GM18526 (cell line): ENCODE measurements around the gene PPARGC1A.

Experiments used
- POLR2A ChIP-seq: IDR thresholded peaks from 3 replicates; pipeline ENCODE4 v1.6.1; 2011; ENCODE audit not compliant: insufficient read length; ENCODE audit errors: extremely low read depth

Gene PPARGC1A

GRCh38 chr4:23847158-23847557, 42.7 kb downstream of the PPARGC1A start:
- TF ChIP-seq POLR2A: no peak

DNA sequence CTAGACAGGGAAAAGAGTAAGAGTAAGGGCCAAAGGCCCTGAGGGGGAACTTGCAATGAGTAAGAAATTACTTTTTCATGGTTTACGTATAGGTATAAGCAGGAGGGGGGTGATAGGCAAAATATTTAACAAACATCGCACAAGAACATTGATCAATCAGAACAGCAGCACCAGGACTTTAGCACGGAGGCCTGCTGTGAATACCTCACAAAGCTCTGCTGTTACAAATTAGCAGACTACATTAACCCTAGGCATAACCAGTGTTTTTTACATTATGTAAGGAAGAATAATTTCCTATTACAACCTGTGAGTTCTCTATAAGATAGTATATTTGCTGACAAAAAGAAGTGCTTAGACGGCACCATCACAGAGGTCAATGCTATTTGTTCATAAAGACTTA, 44.9 kb downstream of the PPARGC1A start:
- no peak for TF ChIP-seq POLR2A

- no peak for TF ChIP-seq POLR2A
These were observed 50.6 kb downstream of the PPARGC1A start for GRCh38 chr4:23839279-23839678.

GRCh38 chr4:23838607-23839006, 51.2 kb downstream of the PPARGC1A start:
- no peak for TF ChIP-seq POLR2A

- TF ChIP-seq POLR2A: no peak
These were observed 51.7 kb downstream of the PPARGC1A start for GRCh38 chr4:23838131-23838530.

GRCh38 chr4:23837371-23837770, 52.5 kb downstream of the PPARGC1A start:
- TF ChIP-seq POLR2A: no peak

DNA sequence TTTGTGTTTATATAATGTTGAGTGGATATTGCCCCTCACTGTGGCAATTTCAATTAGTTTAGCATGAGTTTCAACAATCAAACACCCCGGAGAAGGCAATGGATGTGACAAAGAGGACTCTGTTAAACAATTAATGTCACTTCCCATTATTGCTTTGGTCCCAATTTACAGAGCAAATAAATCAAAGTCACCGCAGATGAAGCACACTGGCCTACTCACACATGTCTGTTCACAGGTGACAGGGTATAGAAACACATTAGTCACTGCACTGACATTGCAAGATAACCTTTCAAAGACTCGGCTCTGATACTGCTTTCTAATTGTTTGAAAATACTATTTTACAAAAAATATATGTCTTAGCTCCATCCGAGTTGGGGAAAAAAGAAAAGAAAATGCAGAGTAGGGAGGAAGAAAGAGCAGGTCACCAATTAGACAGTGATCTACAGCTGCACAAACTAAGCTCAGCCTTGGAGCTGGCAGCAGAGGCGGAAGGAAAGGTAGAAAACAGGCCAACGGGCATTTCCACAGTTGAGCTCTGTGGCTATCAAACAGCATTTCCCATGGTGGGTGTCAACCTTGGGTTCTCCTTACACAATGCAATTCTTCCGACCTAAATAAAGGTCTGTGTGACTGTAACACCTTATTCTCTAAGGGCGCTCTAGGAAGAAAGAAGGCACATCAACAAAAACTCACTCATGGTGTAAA, 53.9 kb downstream of the PPARGC1A start:
- no peak for TF ChIP-seq POLR2A

GRCh38 chr4:23828779-23829178, 61.1 kb downstream of the PPARGC1A start:
- no peak for TF ChIP-seq POLR2A

DNA sequence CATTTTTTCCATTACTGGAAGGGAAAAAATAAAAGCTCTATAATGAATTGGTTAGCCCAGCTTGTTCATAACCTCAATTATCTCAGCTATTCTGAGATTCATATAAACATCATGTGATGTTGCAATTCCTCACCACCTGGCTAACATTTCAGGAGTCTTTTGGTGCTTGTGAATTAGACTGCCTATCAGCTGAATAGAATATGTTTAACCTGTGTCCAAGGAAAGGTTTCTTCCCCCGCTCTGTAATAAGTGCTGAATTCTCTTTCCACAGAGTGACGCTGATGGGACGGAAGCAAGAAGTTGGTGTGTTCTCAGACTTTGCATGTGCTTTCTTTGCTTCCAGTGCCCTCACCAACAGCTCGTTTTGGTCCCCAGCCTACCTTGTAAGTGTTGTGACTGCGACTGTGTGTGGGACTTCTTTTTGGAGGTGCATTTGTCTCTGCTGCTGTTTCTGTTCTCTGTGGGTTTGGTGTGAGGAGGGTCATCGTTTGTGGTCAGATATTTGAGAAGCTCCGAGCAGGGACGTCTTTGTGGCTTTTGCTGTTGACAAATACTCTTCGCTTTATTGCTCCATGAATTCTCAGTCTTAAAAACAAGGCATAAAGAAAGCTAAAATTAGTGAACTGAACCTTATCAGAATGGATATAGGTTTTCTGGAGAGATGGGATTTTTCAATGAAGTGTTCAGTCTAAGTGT, 61.7 kb downstream of the PPARGC1A start:
- TF ChIP-seq POLR2A: no peak

DNA sequence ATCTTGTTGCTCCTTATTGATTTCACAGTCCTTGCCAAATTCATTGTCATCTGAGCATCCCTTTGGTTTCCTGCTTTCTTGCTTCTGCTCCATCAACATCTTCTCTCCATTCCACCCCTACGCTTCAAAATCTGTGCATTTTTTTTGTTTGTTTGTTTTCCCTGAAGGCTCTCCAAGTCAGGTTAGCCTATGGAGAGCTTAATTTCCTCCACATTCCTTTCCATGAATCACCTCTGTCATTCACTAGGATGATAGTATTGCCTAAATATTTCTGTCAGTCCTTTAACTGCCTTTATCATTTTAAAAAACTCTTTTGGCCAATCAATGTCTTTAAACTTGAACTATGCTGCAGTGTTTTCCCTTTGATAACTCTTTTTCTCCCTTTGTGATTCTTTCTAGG, 67.7 kb downstream of the PPARGC1A start:
- no peak for TF ChIP-seq POLR2A

DNA sequence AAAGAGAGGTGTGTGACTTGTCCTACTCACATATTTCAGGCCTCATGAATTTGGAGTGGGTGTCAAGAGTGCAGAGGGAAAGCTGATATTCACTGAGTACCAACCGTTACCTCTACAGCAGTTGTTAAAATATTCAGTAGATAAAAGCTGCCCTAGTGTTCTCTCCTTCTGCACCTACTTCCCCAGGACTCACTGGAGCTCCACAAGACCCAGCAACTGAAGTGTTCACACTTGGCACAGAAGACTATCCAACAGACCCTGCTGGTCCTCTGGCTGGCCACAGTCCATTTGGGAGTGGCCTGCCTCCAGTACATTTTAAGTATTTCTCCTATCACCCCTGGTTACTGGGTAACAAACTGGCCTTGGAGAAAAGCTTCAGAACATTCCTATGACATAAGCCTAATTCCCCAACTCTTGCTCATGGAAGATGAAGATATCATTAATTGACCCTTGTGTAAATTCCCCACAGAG, 70.8 kb downstream of the PPARGC1A start:
- no peak for TF ChIP-seq POLR2A

- no peak for TF ChIP-seq POLR2A
These were observed 71.6 kb downstream of the PPARGC1A start for GRCh38 chr4:23818097-23818885.

DNA sequence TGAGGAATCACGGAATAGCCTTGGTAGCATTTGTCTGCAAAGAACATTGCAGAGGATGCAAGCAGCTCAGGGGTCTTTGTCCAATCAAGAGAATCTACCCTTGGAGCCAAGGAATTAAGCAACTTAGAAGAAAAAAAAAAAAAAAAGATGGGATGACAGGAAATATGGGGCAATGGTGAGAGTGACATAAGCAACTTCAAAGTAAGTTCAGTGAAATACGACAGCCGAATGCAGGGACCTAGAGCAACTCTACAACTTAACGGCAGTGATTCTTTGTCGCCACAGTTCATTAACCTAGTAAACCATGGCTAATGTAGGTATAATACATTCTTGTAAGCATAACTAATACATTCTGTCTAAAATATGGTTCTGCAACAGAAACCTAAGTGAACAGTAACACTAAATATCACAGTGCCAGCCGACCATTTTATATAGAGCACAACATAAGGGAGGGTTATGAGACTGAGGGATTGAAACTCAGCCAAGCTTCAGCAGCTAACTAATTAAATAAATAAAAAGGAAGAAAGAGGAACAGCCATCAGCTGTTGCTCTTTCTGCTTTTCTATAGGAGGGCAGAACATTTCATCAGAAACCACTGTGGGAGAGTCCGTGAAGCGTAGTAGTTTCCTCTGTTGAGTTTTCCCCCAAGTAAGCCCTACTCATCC, 74.7 kb downstream of the PPARGC1A start:
- TF ChIP-seq POLR2A: no peak

GRCh38 chr4:23814587-23814986, 75.3 kb downstream of the PPARGC1A start:
- no peak for TF ChIP-seq POLR2A

- no peak for TF ChIP-seq POLR2A
These were observed 78.7 kb downstream of the PPARGC1A start for GRCh38 chr4:23811161-23811560.
